Dermis blood vessel endothelial cell (primary cell): ENCODE results near the gene USP31. TPM values are rescaled to one million over a fixed set of nuclear protein-coding genes. Genes with fewer than 3 reads are reported as not detected.
A peak's percentile ranks its signal among the peaks of the same experiment; 100 is the strongest.

Experiments
- DNase-seq: peaks from one replicate; pipeline ENCODE4 v3.0.0; 2010
- total RNA-seq: library from RNA; depleted of rRNA; stranded (reverse); fragments of >200 nt; gene quantifications from 2 replicates; pipeline ENCODE4 v1.2.3, GENCODE V29; 2014

Gene USP31, protein sequence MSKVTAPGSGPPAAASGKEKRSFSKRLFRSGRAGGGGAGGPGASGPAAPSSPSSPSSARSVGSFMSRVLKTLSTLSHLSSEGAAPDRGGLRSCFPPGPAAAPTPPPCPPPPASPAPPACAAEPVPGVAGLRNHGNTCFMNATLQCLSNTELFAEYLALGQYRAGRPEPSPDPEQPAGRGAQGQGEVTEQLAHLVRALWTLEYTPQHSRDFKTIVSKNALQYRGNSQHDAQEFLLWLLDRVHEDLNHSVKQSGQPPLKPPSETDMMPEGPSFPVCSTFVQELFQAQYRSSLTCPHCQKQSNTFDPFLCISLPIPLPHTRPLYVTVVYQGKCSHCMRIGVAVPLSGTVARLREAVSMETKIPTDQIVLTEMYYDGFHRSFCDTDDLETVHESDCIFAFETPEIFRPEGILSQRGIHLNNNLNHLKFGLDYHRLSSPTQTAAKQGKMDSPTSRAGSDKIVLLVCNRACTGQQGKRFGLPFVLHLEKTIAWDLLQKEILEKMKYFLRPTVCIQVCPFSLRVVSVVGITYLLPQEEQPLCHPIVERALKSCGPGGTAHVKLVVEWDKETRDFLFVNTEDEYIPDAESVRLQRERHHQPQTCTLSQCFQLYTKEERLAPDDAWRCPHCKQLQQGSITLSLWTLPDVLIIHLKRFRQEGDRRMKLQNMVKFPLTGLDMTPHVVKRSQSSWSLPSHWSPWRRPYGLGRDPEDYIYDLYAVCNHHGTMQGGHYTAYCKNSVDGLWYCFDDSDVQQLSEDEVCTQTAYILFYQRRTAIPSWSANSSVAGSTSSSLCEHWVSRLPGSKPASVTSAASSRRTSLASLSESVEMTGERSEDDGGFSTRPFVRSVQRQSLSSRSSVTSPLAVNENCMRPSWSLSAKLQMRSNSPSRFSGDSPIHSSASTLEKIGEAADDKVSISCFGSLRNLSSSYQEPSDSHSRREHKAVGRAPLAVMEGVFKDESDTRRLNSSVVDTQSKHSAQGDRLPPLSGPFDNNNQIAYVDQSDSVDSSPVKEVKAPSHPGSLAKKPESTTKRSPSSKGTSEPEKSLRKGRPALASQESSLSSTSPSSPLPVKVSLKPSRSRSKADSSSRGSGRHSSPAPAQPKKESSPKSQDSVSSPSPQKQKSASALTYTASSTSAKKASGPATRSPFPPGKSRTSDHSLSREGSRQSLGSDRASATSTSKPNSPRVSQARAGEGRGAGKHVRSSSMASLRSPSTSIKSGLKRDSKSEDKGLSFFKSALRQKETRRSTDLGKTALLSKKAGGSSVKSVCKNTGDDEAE (N-terminal part only)
- 37.8 and 43.7 TPM in 2 replicates for total RNA-seq

DNA sequence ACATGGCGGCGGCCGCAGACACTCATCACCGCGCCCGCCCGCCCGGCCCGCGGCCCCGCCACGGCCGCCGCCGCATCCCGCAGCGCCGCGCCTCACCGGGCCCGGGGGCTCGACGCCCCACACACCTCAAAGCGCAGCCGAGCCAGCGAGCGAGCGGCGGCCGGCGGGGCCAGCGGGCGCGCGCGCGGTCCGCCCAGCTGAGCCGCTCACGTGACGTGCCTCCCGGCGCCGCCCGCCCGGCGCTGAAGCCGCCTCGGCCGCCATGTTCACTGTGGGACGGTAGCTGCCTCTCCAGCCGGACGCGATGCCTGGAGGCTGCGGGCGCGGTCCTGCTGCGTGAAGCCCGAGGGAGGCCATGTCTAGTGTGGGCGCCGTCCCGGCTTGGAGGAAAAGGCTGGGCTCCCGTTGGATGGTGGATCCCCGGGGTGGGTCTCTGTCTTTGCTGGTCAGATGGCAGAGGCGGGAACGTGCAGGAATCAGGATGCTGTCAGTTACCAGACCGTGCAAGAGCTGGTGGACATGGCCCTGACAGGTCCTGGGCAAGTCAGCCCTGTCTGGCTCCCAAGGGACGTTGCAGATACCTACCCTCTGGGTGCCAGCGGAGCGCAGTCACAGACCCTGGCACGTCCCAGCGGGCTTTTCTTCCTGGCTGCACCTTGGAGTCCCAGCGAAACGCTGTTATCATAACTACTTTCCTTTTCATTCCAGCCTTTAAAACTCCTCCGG, at the start of gene USP31:
USP31 (minus strand) TSS at position 186 of the 726 bp plus-strand sequence; CDS start at position 4, 182 bp downstream.
- peak; percentile 98 for DNase-seq

DNA sequence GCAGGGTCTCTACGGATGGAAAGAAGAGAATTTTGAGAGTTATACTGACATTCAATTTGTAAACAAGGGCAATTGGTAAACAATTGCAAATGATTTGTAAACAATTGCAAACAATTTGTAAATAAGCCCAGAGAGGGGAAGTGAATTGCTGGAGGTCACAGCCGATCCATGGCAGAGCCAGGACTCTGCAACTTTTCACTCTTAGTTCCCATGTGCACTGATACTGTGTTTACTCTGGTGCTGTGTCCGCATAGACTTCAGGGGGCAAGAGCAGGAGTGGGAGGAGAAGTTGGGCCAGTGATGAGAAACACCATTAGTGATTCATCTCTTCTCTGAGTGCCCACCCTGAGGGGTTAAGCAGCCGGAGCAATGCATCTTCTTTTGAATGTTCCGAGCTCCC, 47.3 kb upstream of the USP31 start:
- DNase-seq: no peak

DNA sequence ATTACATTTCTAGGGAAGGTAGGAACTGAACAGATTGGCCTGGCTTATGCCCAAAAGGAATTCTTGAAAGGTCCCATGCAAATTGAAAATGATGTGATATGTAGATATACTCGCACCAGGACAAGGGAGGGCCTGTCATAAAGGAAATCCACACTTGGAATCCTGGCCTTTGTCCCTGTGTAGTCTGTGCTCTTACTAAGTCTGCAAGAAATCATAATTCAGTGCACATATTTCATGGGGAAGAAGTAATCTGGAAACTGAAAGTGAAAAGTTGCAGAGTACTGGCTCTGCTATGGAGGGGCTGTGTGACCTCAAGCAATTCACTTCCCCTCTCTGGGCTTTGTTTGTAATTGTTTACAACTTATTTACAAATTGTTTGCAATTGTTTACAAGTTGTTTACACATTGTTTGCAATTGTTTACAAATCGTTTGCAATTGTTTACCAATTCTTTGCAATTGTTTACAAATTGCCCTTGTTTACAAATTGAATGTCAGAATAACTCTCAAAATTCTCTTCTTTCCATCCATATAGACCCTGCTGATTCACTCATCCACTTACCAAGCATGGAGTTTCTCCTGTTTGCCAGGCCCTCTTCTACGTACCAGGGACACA, 46.2 kb upstream of the USP31 start:
- DNase-seq: no peak

DNA sequence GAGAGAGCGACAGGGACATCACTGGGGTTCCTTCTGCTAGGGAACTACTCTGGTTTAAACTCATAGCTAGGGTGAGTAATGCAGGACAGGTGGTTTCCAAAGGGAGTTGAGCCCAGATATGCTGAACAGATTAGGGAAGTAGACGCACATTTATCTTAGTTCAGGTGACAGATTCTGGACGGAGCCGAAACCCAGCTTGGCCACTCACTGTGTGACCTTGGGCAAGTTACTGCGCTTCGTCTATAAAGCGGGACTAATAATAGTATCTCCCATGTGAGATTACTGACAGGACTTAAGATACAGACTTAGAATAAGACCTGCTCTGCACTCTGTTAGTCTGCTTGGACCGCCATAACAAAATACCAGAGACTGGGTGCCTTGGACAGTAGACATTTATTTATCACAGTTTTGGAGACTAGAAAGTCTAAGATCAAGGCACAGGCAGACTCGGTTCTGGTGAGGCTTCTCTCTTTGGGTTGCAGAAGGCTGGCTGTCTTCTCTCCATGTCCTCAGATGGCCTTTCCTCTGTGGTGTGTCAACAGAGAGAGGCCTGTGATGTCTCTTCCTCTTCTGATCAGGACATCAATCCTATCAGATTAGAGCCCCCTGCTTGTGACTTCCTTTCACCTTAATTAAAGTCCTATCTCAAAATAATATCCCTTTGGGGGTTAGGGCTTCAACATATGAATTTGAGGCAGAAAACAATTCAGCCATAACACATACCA, 45.4 kb upstream of the USP31 start:
- no peak for DNase-seq

DNA sequence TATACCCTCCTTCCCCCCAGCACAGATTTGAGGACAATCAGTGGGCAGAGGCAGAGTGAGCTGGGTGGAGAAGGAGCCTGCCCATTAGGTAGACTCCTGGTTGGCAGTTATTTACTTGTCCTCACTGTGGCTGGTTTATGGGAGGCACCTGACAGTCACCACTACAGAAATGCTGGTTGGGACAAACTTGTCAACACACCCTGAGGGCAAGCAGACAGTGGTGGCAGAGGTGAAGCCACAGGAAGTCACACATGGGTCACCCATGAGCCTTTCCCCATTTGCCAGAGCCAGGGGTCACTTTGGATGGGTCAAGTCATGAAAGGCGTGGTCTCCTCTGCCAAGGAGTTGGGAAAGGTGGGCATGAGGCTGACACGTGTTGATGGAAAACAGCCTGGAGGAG, 39.7 kb upstream of the USP31 start:
- no peak for DNase-seq

DNA sequence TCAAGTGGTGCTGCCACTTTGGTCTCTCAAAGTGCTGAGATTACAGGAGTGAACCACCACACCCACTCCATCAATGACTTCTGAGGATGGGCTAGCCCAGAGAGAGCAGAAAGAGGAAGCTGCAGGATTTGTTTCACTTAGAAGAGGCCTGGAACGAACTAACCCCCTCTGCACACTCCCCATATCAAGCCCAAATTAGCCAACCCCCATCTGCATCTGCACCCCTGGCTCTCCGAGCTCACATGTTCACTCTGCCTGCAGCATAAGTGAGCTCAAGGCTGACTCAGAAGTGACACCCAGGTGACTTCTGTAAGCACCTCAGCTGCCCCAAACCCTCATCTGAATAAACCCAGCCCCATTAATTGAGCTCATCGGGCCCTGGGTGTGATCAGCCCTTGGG, 38.1 kb upstream of the USP31 start:
- no peak for DNase-seq

DNA sequence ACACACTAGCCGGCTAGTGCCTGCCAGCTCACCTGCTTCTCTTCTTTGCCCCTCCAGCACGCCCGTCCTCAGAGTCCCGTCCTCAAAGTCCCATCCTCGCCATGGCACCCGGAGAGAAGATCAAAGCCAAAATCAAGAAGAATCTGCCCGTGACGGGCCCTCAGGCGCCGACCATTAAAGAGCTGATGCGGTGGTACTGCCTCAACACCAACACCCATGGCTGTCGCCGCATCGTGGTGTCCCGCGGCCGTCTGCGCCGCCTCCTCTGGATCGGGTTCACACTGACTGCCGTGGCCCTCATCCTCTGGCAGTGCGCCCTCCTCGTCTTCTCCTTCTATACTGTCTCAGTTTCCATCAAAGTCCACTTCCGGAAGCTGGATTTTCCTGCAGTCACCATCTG, 36.9 kb upstream of the USP31 start:
- DNase-seq: no peak

DNA sequence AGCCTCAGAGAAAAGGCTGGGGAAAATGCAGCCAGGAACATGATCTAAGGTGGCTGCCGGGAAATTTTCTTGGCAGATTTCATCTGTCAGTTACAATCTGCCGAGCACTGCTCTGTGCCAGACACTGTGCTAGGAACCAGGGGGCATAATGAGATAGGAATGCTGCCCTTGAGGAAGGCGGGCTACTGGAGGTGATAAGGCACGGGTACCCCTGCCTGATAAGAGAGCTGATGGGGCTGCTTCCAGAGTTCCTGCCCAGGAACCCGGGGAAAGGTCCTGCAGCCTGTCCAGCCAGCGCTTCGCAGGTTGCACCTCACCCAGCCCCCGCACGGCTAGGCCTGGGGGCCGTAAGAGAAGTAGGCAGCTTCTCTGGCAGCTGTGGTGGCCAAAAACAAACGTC, 36.4 kb upstream of the USP31 start:
- DNase-seq: no peak

DNA sequence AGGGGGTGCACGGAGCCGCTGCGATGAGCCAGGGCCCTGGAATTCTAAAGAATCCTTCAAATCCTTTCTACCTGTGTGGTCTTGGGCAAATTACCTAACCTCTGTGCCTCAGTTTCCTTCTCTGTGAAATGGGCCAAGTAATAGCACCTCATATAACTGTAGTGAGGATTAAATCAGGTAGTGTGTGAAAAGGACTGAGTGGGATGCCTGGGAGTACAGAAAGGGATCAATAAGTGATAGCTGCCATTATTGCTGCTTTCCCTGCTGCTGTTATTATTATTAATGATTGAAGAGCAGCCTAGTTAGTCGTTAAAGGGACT, 34.3 kb upstream of the USP31 start:
- DNase-seq: no peak

DNA sequence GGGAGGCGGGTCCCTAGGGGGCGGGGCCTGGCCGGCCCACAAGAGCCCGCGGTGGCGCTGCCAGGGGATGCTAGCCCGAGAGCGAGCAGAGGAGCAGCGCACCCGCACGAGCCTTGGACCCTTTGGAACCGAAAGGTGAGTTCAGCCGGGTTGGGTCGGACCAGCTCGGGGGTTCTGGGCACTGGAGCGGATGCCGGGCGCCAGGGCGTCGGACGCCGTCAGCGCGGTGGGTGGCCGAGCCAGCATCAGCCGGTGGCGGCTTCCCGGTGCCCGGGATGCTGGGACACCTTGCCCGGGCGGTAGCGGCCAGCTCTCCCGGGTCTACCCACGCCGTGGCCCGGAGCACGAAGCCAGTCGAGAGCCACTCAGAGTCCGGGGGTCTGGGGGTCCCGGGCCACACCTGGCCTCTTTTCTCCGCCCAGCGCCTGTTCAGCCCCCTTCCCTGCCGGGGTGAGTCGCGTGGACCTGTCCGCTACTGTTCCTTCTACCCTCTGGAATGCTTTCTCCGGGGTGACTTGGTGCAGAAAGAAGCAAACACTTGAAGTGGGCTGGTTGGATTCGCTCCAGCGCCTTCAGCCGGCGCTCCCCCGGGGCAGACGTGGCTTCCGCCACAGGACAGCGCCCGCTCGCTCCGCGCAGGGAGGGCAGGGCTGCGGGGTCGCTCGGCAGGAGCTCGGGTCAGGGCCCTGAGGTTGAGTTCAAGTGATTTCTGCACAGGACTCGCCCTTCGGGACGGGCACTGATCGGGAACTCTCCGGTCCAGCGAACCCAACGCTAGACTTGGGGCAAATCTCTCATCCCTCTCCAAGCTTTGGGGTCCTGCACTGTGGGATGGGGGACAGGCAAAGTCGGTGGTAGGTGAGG, 33.7 kb upstream of the USP31 start, which contains the start of gene SCNN1G:
SCNN1G (plus strand) TSS at position 67 of the 864 bp plus-strand sequence. CDS start 3,527 bp downstream, outside the sequence.
- peak; percentile 10 for DNase-seq

DNA sequence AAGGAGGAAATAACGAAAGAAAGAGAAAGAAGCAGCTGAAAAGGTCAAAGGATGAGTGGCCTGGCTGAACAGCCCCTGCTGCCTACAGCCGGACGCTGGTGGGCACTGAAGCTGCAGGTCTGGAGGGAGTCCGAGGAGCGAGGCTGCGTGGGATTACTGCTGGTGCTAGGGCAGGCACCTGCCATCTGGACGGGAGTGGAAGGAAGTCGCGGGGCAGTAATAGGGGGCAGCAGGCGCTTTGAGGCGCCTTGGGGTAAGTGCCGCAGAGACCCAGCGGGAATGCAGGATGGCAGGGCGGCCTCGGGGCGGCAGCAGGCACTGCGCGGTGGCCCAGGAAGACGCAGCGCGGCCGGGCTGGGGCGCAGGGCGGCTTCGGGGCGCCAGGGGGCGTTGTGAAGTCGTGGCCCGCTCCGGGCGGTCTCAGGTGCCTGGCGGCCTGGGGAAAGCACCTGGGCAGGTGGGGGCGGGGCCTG, 33.0 kb upstream of the USP31 start:
- DNase-seq: peak; percentile 85

DNA sequence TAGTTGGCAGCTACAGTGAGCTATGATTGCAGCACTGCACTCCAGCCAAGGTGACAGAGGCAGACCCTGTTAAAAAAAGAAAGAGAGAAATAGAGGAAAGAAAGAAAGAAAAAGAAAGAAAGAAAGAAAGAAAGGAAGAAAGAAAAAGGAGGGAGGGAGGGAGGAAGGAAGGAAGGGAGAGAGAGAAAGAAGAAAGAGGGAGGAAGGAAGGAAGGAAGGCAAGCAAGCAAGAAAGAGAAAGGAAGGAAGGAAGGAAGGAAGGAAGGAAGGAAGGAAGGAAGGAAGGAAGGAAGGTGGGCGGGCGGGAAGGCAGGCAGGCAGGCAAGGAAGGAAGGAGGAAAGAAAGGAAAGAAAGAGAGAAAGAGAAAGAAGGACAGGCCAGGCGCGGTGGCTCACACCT, 32.3 kb upstream of the USP31 start:
- DNase-seq: no peak

DNA sequence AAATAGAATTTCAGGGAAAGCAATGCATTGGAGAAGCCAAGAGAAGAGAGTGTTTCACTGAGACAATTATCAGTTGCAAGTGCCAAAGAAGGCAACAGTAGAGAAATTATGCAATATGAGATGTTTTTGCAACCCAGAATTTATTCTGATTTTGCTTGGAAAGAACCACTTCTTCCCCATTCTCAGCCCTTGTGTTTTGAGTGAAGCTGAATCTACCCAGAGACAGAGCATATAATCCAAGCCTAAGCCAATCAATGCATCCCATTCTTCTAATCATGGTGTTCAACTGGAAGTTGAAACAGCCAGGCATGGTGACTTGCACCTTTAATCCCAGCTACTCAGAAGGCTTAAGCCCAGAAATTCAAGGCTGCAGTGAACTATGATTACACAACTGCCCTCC, 26.4 kb upstream of the USP31 start:
- no peak for DNase-seq

DNA sequence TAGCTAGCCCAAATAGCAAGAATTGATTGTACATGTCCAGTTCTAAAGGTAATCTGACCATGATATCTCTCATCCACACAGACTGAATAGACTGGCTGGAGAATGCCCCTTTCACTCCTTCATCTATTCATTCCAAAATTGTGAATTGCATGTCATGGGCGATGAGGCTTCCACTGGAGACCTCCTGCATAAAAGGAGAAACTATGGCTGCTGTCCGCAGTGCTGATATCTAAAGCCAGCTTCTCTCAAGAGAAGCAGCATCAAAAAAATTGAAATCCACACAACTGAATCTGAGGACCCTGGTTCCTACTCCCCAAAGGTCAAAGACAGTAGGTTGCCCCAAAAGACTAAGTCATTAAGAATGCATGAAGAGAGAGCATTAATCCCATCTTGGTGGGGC, 25.4 kb upstream of the USP31 start:
- peak; percentile 34 for DNase-seq

DNA sequence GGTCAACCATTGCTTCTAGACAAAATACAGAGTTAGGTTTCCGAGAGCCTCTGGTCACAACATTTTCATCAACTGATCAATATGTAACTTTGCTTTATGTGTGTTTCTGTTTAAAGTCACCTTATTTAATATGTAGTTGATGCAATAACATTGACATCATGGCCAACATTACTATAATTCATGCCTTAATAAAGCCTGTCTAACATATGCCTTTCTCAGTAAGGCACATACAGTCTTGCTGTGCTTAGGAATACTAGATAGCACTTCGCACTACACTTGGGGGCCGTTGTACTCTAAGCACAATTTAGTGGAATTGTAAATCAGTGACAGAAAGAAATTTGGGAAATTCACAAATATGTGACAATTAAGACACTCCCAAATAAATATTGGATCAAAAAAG, 23.7 kb upstream of the USP31 start:
- no peak for DNase-seq

DNA sequence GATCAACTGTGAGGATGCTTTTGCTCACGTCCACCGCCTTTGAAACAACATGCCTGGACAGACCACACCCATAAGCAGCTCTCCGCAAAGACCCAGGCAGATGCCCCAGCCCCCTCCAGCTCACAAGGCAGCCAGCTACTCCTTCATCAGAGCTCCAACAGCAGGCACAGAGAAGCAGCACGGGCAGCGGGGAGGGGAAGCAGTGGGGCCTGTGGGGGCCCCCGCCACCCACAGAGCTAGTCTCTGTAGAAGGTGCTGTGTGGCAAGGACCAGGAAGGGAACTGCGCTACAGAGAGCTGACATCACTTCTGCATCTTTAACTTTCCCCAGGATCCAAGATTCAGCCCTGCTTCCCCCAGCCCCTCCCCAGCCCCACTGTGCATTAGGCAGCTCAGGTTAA, 23.3 kb upstream of the USP31 start:
- no peak for DNase-seq

DNA sequence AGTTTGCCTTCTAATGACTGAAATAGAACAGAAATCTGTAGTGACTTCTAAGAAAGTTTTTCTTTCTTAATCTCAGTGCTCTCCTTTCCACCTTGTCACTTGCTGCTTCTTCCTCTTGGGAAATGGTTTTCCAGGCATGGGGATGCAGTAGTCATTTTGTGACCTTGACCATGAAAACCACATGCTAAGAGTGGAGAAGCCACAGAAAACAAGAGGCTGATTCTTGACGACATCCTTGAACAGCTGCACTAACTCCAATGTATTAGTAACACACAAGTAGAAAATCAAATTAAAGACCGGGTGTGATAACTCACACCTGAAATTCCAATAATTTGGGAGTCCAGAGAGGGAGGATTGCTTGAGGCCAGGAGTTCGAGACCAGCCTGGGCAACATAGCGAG, 15.5 kb upstream of the USP31 start:
- DNase-seq: no peak

DNA sequence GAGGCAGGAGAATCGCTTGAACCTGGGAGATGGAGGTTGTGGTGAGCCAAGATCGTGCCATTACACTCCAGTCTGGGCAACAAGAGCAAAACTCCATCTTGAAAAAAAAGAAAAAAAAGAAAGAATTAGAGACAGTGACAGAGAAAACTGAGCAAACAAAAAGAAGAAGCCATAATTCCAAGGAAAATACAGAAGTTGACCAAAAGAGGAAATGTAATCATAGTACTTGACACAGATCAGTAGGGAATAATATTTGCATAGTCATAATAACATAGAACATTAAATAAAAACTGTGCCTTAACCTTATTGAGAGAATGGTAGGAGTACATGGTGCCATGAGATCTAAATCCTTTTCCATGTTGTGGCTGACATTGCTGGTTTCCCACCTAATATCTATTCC, 14.7 kb upstream of the USP31 start:
- no peak for DNase-seq

DNA sequence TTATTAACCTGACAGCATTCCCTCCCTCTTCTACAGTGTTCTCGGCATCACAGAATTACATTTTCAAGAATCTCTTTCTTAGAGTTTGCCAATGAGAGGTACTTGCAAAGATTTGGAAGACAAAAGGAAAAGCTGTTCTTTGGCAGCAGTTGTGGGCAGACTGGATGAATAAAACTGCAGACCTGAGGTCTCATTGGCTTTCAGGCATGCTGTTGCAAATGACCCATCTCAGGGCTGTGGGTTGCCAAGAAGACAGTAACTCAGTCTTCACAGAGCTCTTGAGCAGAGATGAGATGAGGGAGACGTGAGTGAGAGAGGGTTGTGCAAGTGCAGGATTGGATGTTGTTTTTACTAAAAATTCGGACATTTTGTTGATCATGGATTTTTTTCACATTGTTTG, 11.3 kb upstream of the USP31 start:
- no peak for DNase-seq

DNA sequence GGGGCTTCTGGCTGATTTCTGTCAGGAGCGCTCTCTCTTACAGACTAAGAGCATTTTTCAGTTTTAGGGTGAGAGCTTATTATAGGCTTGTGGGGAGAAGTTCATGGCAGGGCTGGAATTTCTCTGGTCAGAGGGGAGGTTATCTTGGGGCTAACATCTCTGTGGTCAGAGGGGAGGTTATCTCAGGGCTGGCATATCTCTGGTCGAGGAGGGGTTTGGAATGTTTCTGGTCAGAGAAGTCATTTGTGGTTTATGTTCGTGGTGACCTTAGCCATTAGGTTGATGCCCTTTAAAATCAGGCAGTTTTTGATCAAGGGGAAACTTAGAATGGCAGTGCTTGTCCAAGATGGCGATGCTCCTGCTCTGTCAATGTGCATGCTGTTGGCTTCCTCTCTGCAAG, 10.8 kb upstream of the USP31 start:
- DNase-seq: no peak
